VCaP (cell line): ENCODE measurements around the gene IL5.

Experiments
- H3K27ac ChIP-seq: fragments of 450-650 bp; 2 replicates; pipeline ENCODE4 v1.5.1; 2017
- TF ChIP-seq, protein P1 (sequence below): fragments of 450-650 bp; conservative IDR thresholded peaks from 2 replicates; pipeline ENCODE4 v1.5.1; 2017; ENCODE audit warnings: mild to moderate bottlenecking, moderate library complexity

Gene IL5

DNA sequence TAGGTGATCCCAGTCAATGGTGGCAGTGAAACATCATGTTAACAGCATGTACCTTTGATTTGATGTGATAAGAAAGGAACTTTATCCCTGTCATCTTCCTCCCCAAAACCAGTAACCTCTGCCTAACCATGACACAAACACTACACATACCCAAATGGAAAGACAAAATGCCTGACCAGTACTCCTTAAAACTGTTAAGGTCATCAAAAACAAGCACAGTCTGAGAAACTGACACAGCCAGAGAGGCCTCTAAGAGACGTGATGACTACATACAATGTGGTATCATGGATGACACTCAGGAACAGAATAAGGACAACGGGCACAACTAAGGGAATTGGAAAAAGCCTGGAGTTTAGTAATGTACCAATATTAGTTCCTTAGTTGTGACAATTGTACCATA is 3.9 kb upstream of the IL5 start:
- no peak overlapping the region for H3K27ac ChIP-seq
- TF ChIP-seq, protein P1, sequence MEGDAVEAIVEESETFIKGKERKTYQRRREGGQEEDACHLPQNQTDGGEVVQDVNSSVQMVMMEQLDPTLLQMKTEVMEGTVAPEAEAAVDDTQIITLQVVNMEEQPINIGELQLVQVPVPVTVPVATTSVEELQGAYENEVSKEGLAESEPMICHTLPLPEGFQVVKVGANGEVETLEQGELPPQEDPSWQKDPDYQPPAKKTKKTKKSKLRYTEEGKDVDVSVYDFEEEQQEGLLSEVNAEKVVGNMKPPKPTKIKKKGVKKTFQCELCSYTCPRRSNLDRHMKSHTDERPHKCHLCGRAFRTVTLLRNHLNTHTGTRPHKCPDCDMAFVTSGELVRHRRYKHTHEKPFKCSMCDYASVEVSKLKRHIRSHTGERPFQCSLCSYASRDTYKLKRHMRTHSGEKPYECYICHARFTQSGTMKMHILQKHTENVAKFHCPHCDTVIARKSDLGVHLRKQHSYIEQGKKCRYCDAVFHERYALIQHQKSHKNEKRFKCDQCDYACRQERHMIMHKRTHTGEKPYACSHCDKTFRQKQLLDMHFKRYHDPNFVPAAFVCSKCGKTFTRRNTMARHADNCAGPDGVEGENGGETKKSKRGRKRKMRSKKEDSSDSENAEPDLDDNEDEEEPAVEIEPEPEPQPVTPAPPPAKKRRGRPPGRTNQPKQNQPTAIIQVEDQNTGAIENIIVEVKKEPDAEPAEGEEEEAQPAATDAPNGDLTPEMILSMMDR, result no peak

DNA sequence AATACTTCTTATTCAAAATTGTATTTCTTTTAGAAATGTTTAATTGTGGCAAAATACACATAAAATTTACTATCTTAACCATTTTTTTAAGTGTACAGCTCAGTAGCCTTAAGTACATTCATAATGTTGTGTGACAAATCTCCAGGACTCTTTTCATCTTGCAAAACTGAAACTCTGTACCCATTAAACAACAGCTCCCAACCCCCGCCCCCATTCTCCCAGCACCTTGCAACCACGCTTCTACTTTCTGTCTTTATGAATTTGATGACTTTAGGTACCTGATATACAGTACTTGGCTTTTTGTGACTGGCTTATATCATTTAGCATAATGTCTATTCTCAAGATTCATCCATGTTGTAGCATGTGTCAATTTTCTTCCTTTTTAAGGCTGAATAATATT is 2.8 kb upstream of the IL5 start:
- H3K27ac ChIP-seq, result no peak overlapping the region
- TF ChIP-seq, protein P1, result no peak

GRCh38 chr5:132540764-132541163 is 2.6 kb downstream of the IL5 start:
- TF ChIP-seq, protein P1, result no peak
- H3K27ac ChIP-seq, result no peak overlapping the region

- no peak overlapping the region for H3K27ac ChIP-seq
- TF ChIP-seq, protein P1, result no peak
These were observed 3.2 kb downstream of the IL5 start for GRCh38 chr5:132540149-132540548.

DNA sequence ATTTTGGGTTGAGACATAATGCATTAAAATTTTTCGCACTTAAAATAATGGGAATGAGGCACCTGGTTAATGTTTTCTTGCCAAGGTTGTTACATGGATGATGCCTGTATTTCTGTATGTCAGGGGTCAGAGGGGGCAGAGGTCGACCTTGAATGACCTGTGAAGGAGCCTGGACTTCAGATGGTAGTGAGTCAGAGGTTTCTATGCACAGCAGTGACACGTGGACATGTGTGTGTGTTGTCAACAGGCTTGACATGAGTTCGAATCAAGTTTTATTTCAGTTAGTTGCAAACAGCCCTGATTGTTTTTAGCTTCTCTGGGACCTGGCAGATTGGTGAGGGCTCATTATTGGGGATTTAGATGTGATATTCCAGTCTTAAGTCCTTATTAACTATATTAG is 3.6 kb downstream of the IL5 start:
- TF ChIP-seq, protein P1, result no peak

GRCh38 chr5:132530946-132531345 is 12.4 kb downstream of the IL5 start:
- TF ChIP-seq, protein P1, result no peak
- H3K27ac ChIP-seq, result no peak overlapping the region

More for the DNA sequence above, 3.6 kb downstream of the IL5 start:
- no peak overlapping the region for H3K27ac ChIP-seq

DNA sequence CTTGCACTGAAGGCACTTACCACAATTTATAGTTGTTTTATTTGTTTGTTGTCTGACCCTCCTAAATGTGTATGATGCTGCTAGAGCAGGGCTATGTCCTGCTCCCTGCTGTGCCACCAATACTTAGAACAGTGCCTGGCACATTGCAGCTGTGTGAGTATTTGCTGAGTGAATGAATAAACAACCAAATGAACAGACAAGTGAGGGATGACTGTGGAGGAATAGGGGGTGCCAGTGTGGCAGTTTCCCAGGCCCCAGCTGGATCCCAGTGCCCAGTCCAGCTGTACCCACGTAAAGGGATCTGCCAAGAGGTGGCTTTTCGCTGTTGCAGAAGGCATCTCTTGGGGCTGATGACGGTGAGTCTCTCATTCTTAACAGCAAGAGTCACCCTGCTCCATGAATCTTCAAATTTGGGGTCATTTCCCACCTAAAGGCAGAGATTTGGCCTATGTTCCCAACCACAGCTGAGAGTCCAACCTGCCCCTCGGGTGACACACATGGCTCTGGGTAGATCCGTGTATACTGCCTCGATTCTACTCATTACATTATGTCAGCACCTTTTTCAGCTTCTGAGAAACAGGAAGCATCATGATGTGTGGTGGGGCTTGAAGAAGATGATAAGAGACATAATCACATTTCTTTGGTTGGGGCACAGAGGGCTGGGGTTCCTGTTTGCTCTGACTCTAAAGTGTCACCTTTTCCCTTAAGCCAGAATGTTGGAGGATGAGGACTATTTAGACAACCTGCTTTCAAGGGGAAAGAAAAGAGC is 14.3 kb downstream of the IL5 start:
- TF ChIP-seq, protein P1, result no peak
- H3K27ac ChIP-seq, result no peak overlapping the region
